DOHH2 (cell line): ENCODE measurements around the gene SYNGR2.
A peak's percentile ranks its signal among the peaks of the same experiment; 100 is the strongest.

Experiments
- H3F3A ChIP-seq: fragments of 200-600 bp; sonication (generic), shearing (Covaris generic); 2 replicates; pipeline ENCODE4 v1.6.0; 2016; ENCODE audit warnings: antibody characterized with exemption, mild to moderate bottlenecking; ENCODE audit not compliant: control insufficient read depth, insufficient read depth
- H3K27ac ChIP-seq: fragments of 200-600 bp; sonication (generic); 2 replicates; pipeline ENCODE4 v1.5.1; 2014; ENCODE audit warnings: low read depth, mild to moderate bottlenecking, low read length, moderate library complexity
- H3K27me3 ChIP-seq: fragments of 200-600 bp; sonication (generic); 2 replicates; pipeline ENCODE4 v1.6.1; 2014; ENCODE audit warnings: mild to moderate bottlenecking, low read length, mixed read lengths; ENCODE audit not compliant: control insufficient read depth
- H3K36me3 ChIP-seq: fragments of 200-600 bp; sonication (generic); 2 replicates; pipeline ENCODE4 v1.6.1; 2014; ENCODE audit warnings: mild to moderate bottlenecking, low read length, moderate library complexity, mixed read lengths; ENCODE audit not compliant: control insufficient read depth
- H3K4me1 ChIP-seq: fragments of 200-600 bp; sonication (generic); 2 replicates; pipeline ENCODE4 v1.6.1; 2014; ENCODE audit warnings: mild to moderate bottlenecking, low read length, mixed read lengths; ENCODE audit not compliant: control insufficient read depth
- H3K4me2 ChIP-seq: fragments of 200-600 bp; sonication (generic); 2 replicates; pipeline ENCODE4 v1.6.0; 2014; ENCODE audit warnings: mild to moderate bottlenecking, low read length, moderate library complexity
- H3K4me3 ChIP-seq: fragments of 200-600 bp; sonication (generic); 2 replicates; pipeline ENCODE4 v1.5.1; 2014; ENCODE audit warnings: mild to moderate bottlenecking, low read length, mixed read lengths
- H3K79me2 ChIP-seq: fragments of 200-600 bp; sonication (generic); 2 replicates; pipeline ENCODE4 v1.6.1; 2014; ENCODE audit warnings: mild to moderate bottlenecking, low read length, mixed read lengths; ENCODE audit not compliant: control insufficient read depth
- H3K9me2 ChIP-seq: fragments of 200-600 bp; sonication (generic); replicated peaks from 2 replicates; pipeline ENCODE4 v1.6.1; 2014; ENCODE audit warnings: mild to moderate bottlenecking, low read length, mixed read lengths; ENCODE audit not compliant: control insufficient read depth
- H3K9me3 ChIP-seq: fragments of 200-600 bp; sonication (generic); 2 replicates; pipeline ENCODE4 v1.6.1; 2014; ENCODE audit warnings: antibody characterized with exemption, low read length, mixed read lengths; ENCODE audit not compliant: control insufficient read depth, insufficient read depth
- H4K20me1 ChIP-seq: fragments of 200-600 bp; sonication (generic); 2 replicates; pipeline ENCODE4 v1.6.0; 2014; ENCODE audit warnings: low read depth, mild to moderate bottlenecking, antibody characterized with exemption, low read length, moderate library complexity; ENCODE audit not compliant: control insufficient read depth, insufficient read depth
- EZH2phosphoT487 ChIP-seq: fragments of 200-600 bp; sonication (generic); IDR thresholded peaks from 2 replicates; pipeline ENCODE4 v1.6.1; 2017; ENCODE audit warnings: borderline replicate concordance, mild to moderate bottlenecking, antibody characterized with exemption, low read length, moderate library complexity, mixed read lengths
- TF ChIP-seq, protein P1 (sequence below): fragments of 200-600 bp; sonication (generic); IDR thresholded peaks from one replicate; pipeline ENCODE4 v1.5.1; 2014; ENCODE audit warnings: antibody characterized with exemption, mild to moderate bottlenecking, low read depth, low read length; ENCODE audit not compliant: poor library complexity, severe bottlenecking

Gene SYNGR2

DNA sequence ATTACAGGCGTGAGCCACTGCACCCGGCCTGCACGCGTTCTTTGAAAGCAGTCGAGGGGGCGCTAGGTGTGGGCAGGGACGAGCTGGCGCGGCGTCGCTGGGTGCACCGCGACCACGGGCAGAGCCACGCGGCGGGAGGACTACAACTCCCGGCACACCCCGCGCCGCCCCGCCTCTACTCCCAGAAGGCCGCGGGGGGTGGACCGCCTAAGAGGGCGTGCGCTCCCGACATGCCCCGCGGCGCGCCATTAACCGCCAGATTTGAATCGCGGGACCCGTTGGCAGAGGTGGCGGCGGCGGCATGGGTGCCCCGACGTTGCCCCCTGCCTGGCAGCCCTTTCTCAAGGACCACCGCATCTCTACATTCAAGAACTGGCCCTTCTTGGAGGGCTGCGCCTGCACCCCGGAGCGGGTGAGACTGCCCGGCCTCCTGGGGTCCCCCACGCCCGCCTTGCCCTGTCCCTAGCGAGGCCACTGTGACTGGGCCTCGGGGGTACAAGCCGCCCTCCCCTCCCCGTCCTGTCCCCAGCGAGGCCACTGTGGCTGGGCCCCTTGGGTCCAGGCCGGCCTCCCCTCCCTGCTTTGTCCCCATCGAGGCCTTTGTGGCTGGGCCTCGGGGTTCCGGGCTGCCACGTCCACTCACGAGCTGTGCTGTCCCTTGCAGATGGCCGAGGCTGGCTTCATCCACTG, 45.8 kb downstream of the SYNGR2 start, which contains the start of gene BIRC5:
Gene BIRC5, plus strand, starts transcription at position 238 of the 690 bp plus-strand sequence. Its CDS starts 64 bp downstream, at position 302.
- TF ChIP-seq, protein P1, sequence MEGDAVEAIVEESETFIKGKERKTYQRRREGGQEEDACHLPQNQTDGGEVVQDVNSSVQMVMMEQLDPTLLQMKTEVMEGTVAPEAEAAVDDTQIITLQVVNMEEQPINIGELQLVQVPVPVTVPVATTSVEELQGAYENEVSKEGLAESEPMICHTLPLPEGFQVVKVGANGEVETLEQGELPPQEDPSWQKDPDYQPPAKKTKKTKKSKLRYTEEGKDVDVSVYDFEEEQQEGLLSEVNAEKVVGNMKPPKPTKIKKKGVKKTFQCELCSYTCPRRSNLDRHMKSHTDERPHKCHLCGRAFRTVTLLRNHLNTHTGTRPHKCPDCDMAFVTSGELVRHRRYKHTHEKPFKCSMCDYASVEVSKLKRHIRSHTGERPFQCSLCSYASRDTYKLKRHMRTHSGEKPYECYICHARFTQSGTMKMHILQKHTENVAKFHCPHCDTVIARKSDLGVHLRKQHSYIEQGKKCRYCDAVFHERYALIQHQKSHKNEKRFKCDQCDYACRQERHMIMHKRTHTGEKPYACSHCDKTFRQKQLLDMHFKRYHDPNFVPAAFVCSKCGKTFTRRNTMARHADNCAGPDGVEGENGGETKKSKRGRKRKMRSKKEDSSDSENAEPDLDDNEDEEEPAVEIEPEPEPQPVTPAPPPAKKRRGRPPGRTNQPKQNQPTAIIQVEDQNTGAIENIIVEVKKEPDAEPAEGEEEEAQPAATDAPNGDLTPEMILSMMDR: no peak
- TF ChIP-seq EZH2phosphoT487: no peak
- Histone ChIP-seq H3K79me2 (peaks cover 41% of the 10 kb centered on the region), H3K4me2 (peak within 1 kb of the TSS; percentile 78), H3K4me3 (peak within 1 kb of the TSS; percentile 98), H3K9me2 (no peaks in the 10 kb centered on the region), H3K27ac (peak within 1 kb of the TSS; percentile 68), H4K20me1 (0 out of 2 replicates have a peak, but pooled peaks cover 3% of the 10 kb centered on the region), H3K27me3 (no peaks in the 10 kb centered on the region), H3F3A (no peaks in the 10 kb centered on the region), H3K9me3 (no peaks in the 10 kb centered on the region), H3K4me1 (peaks cover 17% of the 10 kb centered on the region), H3K36me3 (peaks cover 40% of the 10 kb centered on the region)

DNA sequence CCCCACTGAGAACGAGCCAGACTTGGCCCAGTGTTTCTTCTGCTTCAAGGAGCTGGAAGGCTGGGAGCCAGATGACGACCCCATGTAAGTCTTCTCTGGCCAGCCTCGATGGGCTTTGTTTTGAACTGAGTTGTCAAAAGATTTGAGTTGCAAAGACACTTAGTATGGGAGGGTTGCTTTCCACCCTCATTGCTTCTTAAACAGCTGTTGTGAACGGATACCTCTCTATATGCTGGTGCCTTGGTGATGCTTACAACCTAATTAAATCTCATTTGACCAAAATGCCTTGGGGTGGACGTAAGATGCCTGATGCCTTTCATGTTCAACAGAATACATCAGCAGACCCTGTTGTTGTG, 46.3 kb downstream of the SYNGR2 start:
- peaks cover 46% of the 10 kb centered on the region for H3K79me2 ChIP-seq
- TF ChIP-seq EZH2phosphoT487: no peak
- TF ChIP-seq, protein P1: no peak
- H3K36me3 ChIP-seq: peaks cover 45% of the 10 kb centered on the region
- no peaks in the 10 kb centered on the region for H3K9me2 ChIP-seq
- peak overlapping the region; percentile 98 for H3K4me3 ChIP-seq
- no peaks in the 10 kb centered on the region for H3K9me3 ChIP-seq
- H3K4me2 ChIP-seq: peak overlapping the region; percentile 78
- H4K20me1 ChIP-seq: 0 out of 2 replicates have a peak, but pooled peaks cover 3% of the 10 kb centered on the region
- peaks cover 17% of the 10 kb centered on the region for H3K4me1 ChIP-seq
- 0 out of 2 replicates have a peak, but pooled peaks cover 3% of the 10 kb centered on the region for H3F3A ChIP-seq
- peak overlapping the region; percentile 68 for H3K27ac ChIP-seq
- no peaks in the 10 kb centered on the region for H3K27me3 ChIP-seq

DNA sequence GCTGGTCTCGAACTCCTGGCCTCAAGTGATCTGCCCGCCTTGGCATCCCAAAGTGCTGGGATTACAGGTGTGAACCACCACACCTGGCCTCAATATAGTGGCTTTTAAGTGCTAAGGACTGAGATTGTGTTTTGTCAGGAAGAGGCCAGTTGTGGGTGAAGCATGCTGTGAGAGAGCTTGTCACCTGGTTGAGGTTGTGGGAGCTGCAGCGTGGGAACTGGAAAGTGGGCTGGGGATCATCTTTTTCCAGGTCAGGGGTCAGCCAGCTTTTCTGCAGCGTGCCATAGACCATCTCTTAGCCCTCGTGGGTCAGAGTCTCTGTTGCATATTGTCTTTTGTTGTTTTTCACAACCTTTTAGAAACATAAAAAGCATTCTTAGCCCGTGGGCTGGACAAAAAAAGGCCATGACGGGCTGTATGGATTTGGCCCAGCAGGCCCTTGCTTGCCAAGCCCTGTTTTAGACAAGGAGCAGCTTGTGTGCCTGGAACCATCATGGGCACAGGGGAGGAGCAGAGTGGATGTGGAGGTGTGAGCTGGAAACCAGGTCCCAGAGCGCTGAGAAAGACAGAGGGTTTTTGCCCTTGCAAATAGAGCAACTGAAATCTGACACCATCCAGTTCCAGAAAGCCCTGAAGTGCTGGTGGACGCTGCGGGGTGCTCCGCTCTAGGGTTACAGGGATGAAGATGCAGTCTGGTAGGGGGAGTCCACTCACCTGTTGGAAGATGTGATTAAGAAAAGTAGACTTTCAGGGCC, 51.2 kb downstream of the SYNGR2 start:
- H3K4me3 ChIP-seq: no peak overlapping the region
- TF ChIP-seq, protein P1: no peak
- TF ChIP-seq EZH2phosphoT487: no peak
- no peaks in the 10 kb centered on the region for H3K9me2 ChIP-seq
- 0 out of 2 replicates have a peak, but pooled peaks cover 3% of the 10 kb centered on the region for H4K20me1 ChIP-seq
- H3K36me3 ChIP-seq: peaks cover 84% of the 10 kb centered on the region
- peaks cover 14% of the 10 kb centered on the region for H3K4me1 ChIP-seq
- no peaks in the 10 kb centered on the region for H3K9me3 ChIP-seq
- peaks cover 15% of the 10 kb centered on the region for H3F3A ChIP-seq
- H3K27ac ChIP-seq: no peak overlapping the region
- no peak overlapping the region for H3K4me2 ChIP-seq
- no peaks in the 10 kb centered on the region for H3K27me3 ChIP-seq
- peaks cover 47% of the 10 kb centered on the region for H3K79me2 ChIP-seq
